ENCODE data around the gene ACO2.

DNA sequence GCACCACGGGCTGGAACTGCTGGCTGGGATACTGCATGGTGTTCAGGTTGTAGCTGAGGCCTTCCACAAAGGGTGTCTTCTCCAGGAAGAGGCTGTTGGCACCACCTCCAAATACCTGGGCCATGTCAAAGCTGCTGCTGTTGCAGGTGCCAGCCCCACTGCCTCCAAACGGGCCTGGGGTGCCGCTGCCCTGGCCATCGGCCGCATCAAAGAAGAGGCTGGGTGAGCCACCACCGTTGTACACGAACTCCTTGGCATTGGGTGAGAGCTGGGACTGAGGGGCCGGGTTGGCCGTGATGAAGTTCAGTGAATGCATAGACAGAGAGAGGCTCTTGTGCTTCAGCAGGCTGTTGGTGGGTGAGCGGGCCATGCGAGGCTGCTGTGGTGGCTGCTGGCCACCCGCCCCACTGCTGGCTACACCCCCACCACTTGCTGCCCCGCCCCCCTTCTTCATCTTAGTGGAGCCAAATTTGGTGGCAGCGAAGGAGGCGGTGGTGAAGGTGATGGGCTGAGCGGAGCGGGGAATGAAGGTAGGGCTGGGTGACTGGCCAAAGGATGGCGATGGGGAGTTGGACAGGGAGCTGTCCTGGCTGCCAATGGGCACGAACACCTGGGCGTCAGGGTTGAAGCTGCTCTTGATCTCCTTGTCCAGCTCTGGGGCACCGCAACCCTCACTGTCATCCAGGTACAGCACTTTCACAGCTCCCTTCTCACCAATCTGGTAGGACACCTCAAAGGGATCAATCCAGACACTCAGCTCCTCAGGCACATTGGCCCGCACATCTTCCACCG is 32.4 kb upstream of the ACO2 start:
- TF ChIP-seq, protein P1, sequence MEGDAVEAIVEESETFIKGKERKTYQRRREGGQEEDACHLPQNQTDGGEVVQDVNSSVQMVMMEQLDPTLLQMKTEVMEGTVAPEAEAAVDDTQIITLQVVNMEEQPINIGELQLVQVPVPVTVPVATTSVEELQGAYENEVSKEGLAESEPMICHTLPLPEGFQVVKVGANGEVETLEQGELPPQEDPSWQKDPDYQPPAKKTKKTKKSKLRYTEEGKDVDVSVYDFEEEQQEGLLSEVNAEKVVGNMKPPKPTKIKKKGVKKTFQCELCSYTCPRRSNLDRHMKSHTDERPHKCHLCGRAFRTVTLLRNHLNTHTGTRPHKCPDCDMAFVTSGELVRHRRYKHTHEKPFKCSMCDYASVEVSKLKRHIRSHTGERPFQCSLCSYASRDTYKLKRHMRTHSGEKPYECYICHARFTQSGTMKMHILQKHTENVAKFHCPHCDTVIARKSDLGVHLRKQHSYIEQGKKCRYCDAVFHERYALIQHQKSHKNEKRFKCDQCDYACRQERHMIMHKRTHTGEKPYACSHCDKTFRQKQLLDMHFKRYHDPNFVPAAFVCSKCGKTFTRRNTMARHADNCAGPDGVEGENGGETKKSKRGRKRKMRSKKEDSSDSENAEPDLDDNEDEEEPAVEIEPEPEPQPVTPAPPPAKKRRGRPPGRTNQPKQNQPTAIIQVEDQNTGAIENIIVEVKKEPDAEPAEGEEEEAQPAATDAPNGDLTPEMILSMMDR (IDR thresholded peaks at IDR 0.05), result no peak
- peak in 1 of 2 donors; percentile 15 for TF ChIP-seq POLR2AphosphoS5 (IDR thresholded peaks at IDR 0.05; ENCODE audit: insufficient read depth in 1 of 2, low read depth in 1 of 2)
